HepG2 (cell line): Measurements from ENCODE around the gene PPP2R5E. TPM values are rescaled to one million over a fixed set of nuclear protein-coding genes. Genes with fewer than 3 reads are reported as not detected.

Experiments used
- ATAC-seq: fragments of 200-7000 bp; cut with Tn5 transposase; 3 replicates; pipeline ENCODE4 v1.9.1; 2020; ENCODE audit warnings: mild to moderate bottlenecking, moderate library complexity
- BruUV-seq: library from RNA; stranded (reverse); fragments of 400-500 nt; replicated peaks from 2 replicates; lab custom pipeline; 2021; lab: Mats Ljungman, UMichigan
- CTCF ChIA-PET: fragments of 300-600 bp; formaldehyde crosslinking; extraction: SDS; loops from one replicate; lab custom pipeline; 2021; ENCODE audit warnings: low total read pairs, inconsistent platforms, low intra/inter-chr PET ratio; lab: Yijun Ruan, JAX
- POLR2A ChIA-PET: fragments of 350-600 bp; sonication (Branson Sonifier 250); formaldehyde crosslinking; loops from one replicate; lab custom pipeline; 2020; ENCODE audit warnings: antibody characterized with exemption, inconsistent platforms; lab: Yijun Ruan, JAX
- DNase-seq: peaks from one replicate; pipeline ENCODE4 v3.0.0-alpha.2; 2015; ENCODE audit warnings: low spot score
- FAIRE-seq: peaks from 3 replicates; lab custom pipeline; 2011; peaks lifted over from hg19 to GRCh38; lab: Jason Lieb, UNC
- H2AFZ ChIP-seq: one replicate; pipeline ENCODE4 v1.6.1; 2011; ENCODE audit warnings: low read length, inconsistent platforms
- H3K27ac ChIP-seq: fragments of 300-600 bp; 3 replicates; pipeline ENCODE4 v1.8.0; 2011; ENCODE audit warnings: mixed run types, mild to moderate bottlenecking, mixed read lengths, low read length, inconsistent platforms; ENCODE audit not compliant: insufficient read depth; ENCODE audit errors: extremely low read length
- H3K27me3 ChIP-seq, 2 experiments: fragments of 200-600 bp in 1 of 2; 2 replicates in 1 of 2; 3 replicates in 1 of 2; pipeline versions ENCODE4 v1.6.0 to v1.8.0; 2011; ENCODE audit warnings: low read length in 2 of 2, mild to moderate bottlenecking in 2 of 2, moderate library complexity in 2 of 2, inconsistent platforms in 1 of 2; ENCODE audit not compliant: insufficient read depth in 2 of 2, control insufficient read depth in 1 of 2
- H3K36me3 ChIP-seq, 2 experiments: fragments of 200-600 bp in 1 of 2; replicated peaks in 1 of 2; 2 replicates in 1 of 2; 3 replicates in 1 of 2; pipeline versions ENCODE4 v1.5.1 to v1.8.0; 2011; ENCODE audit warnings: low read length in 2 of 2, inconsistent platforms in 1 of 2; ENCODE audit not compliant: insufficient read depth in 2 of 2, control insufficient read depth in 1 of 2
- H3K4me1 ChIP-seq: 2 replicates; pipeline ENCODE4 v1.5.1; 2012; ENCODE audit warnings: low read length, inconsistent platforms; ENCODE audit not compliant: insufficient read depth
- H3K4me2 ChIP-seq: 2 replicates; pipeline ENCODE4 v1.6.0; 2011; ENCODE audit warnings: low read depth, low read length, inconsistent platforms
- H3K4me3 ChIP-seq, 3 experiments: fragments of 200-600 bp in 1 of 3; sonication (generic), shearing (Covaris generic) in 1 of 3; replicated peaks in 1 of 3; 2 replicates each; pipeline ENCODE4 v1.5.1; 2011 to 2016; ENCODE audit warnings: low read length in 3 of 3, inconsistent platforms in 2 of 3, low read depth in 2 of 3, mild to moderate bottlenecking in 2 of 3, control low read depth in 1 of 3, mixed read lengths in 1 of 3; ENCODE audit not compliant: insufficient read depth in 1 of 3
- H3K79me2 ChIP-seq: one replicate; pipeline ENCODE4 v1.6.1; 2011; ENCODE audit warnings: low read length, inconsistent platforms; ENCODE audit not compliant: insufficient read depth
- H3K9ac ChIP-seq: 2 replicates; pipeline ENCODE4 v1.6.0; 2011; ENCODE audit warnings: mild to moderate bottlenecking, low read depth, low read length, inconsistent platforms; ENCODE audit not compliant: insufficient read depth
- H3K9me3 ChIP-seq: 2 replicates; pipeline ENCODE4 v1.5.1; 2012; ENCODE audit warnings: mild to moderate bottlenecking, low read length
- H4K20me1 ChIP-seq: 2 replicates; pipeline ENCODE4 v1.6.0; 2011; ENCODE audit warnings: inconsistent platforms, mild to moderate bottlenecking, low read length, moderate library complexity; ENCODE audit not compliant: insufficient read depth
- ERF ChIP-seq: IDR thresholded peaks from 2 replicates; pipeline ENCODE4 v1.6.1; 2018; ENCODE audit warnings: missing biosample characterization, missing genetic modification reagents
- GATA4 ChIP-seq: sonication (generic); IDR thresholded peaks from 2 replicates; pipeline ENCODE4 v1.6.1; 2016; ENCODE audit warnings: antibody characterized with exemption, low read depth, borderline replicate concordance
- KLF12 ChIP-seq: sonication (generic); formaldehyde crosslinking; IDR thresholded peaks from 2 replicates; pipeline ENCODE4 v1.4.0; 2020; ENCODE audit warnings: missing genetic modification reagents, borderline replicate concordance
- MAFK ChIP-seq, 2 experiments: IDR thresholded peaks in 1 of 2; conservative IDR thresholded peaks in 1 of 2; 2 replicates each; pipeline ENCODE4 v1.6.1; 2011; ENCODE audit warnings: improper control_type of control experiment in 2 of 2, low read length in 2 of 2
- PRPF4 ChIP-seq: fragments of 200-400 bp; formaldehyde crosslinking; IDR thresholded peaks from 2 replicates; pipeline ENCODE4 v1.6.1; 2016; ENCODE audit warnings: low read length, low read depth; ENCODE audit not compliant: poor library complexity, severe bottlenecking
- SP140L ChIP-seq: sonication (generic); formaldehyde crosslinking; IDR thresholded peaks from 2 replicates; pipeline ENCODE4 v1.4.0; 2020; ENCODE audit warnings: missing genetic modification reagents, borderline replicate concordance
- TOE1 ChIP-seq: sonication (generic); formaldehyde crosslinking; IDR thresholded peaks from 2 replicates; pipeline ENCODE4 v1.4.0; 2020; ENCODE audit warnings: mild to moderate bottlenecking, missing genetic modification reagents
- ZMYM2 ChIP-seq: sonication (generic); formaldehyde crosslinking; IDR thresholded peaks from 2 replicates; pipeline ENCODE4 v1.8.0; 2022; ENCODE audit warnings: mild to moderate bottlenecking, missing genetic modification reagents
- ZNF264 ChIP-seq: sonication (generic); formaldehyde crosslinking; IDR thresholded peaks from 2 replicates; pipeline ENCODE4 v1.4.0; 2020; ENCODE audit warnings: missing genetic modification reagents
- ZNF558 ChIP-seq: sonication (generic); formaldehyde crosslinking; IDR thresholded peaks from 2 replicates; pipeline ENCODE4 v1.9.0; 2022; ENCODE audit warnings: mild to moderate bottlenecking, missing genetic modification reagents, borderline replicate concordance
- ZNF563 ChIP-seq: sonication (generic); formaldehyde crosslinking; IDR thresholded peaks from 2 replicates; pipeline ENCODE4 v1.8.0; 2022; ENCODE audit warnings: mild to moderate bottlenecking, moderate library complexity, missing genetic modification reagents
- ZNF574 ChIP-seq: sonication (generic); formaldehyde crosslinking; IDR thresholded peaks from 2 replicates; pipeline ENCODE4 v1.4.0; 2020; ENCODE audit warnings: missing genetic modification reagents
- ZNF609 ChIP-seq: sonication (generic); formaldehyde crosslinking; IDR thresholded peaks from 2 replicates; pipeline ENCODE4 v1.4.0; 2020; ENCODE audit warnings: mild to moderate bottlenecking, missing genetic modification reagents, borderline replicate concordance
- WGBS: methylation state at CpG from one replicate; pipeline ENCODE4 v1.1.6; 2017; ENCODE audit warnings: low lambda C conversion rate; 5-methylcytosine and 5-hydroxymethylcytosine counted together
- in situ Hi-C: cut with HindIII; loops from 2 replicates; pipeline ENCODE4 v1.10.0; 2017; ENCODE audit warnings: low pct_unique_long_range_greater_than_20kb; ENCODE audit not compliant: extremely low pct_ligation_motif_present
- intact Hi-C: fragments of 100-400 bp; cut with micrococcal nuclease; formaldehyde crosslinking; loops from one replicate; pipeline ENCODE4 v1.10.0; 2022; ENCODE audit not compliant: unreplicated experiment
- polyA plus RNA-seq, 8 experiments: library from polyadenylated mRNA; depleted of rRNA in 3 of 8; stranded (reverse) in 7 of 8; unstranded in 1 of 8; fragments of >200 nt; fragmentation: Illumina TruSeq in 4 of 8; extraction: Trizol in 4 of 8; gene quantifications; 2 replicates each; pipeline versions ENCODE4 v1.2.1 to v1.2.3, GENCODE V29; 2011 to 2016; ENCODE audit warnings: low read depth in 4 of 8, missing spikeins in 1 of 8, mixed read lengths in 1 of 8; ENCODE audit not compliant: insufficient read depth in 1 of 8
- total RNA-seq, 5 experiments: library from RNA; depleted of rRNA; stranded (reverse); fragments of >200 nt; fragmentation: Illumina TruSeq; extraction: Trizol; gene quantifications; 2 replicates each; pipeline ENCODE4 v1.2.3, GENCODE V29; 2016; ENCODE audit warnings: low read depth in 1 of 5

Gene PPP2R5E
- total and polyA plus RNA-seq, 2 of the 13 experiments (the other 11 are each of a cell fraction or from before 2014, with no cell fraction given), result 8.9 to 11.0 TPM

- in situ Hi-C loops, result loop anchor here (5.0 kb wide), 1 partner anchor 152 kb away; no protein-coding TSS in a partner anchor
- peaks cover 39% of the 10 kb centered on the region for H3K4me1 ChIP-seq
- peak overlapping the region; percentile 97 for H3K9ac ChIP-seq
- no peak overlapping the region for H2AFZ ChIP-seq
- H3K36me3 ChIP-seq, result peaks cover 2 to 10% of the 10 kb centered on the region in 2 experiments; a peak in 3 of 5 replicates
- H4K20me1 ChIP-seq, result no peaks in the 10 kb centered on the region; the same call in 1 of the 2 replicates
- DNase-seq (no peak), ATAC-seq (peak; percentile 19), FAIRE-seq (no peak)
- TSS peak; percentile 96 for BruUV-seq
- ChIA-PET CTCF (interaction anchor here (2.1 kb wide), 1 partner anchor 155 kb away, joined by 10 read pairs; no protein-coding TSS in a partner anchor), POLR2A (interaction anchor here (0.7 to 2.5 kb wide), 14 partner anchors 9 to 750 kb away, joined by 3 to 19 read pairs (median 4); partner anchors contain the start of genes ESR2 and WDR89)
- H3K79me2 ChIP-seq, result peaks cover 21% of the 10 kb centered on the region
- intact Hi-C loops, result loop anchor here (1.0 to 5.0 kb wide), 5 partner anchors 72 to 183 kb away; partner anchors contain the start of genes SGPP1 and WDR89
- no peaks in the 10 kb centered on the region; a peak in 1 of 5 replicates for H3K27me3 ChIP-seq
- H3K4me3 ChIP-seq, result peak overlapping the region; percentile 87 to 91 (median 88)
- H3K4me2 ChIP-seq, result peak overlapping the region; percentile 94
- no peaks in the 10 kb centered on the region for H3K9me3 ChIP-seq
- H3K27ac ChIP-seq, result peak overlapping the region; percentile 83
- WGBS, result 2% methylated on average over 18 of the region's 22 CpGs
- TF ChIP-seq ZMYM2, result no peak
- no peak for TF ChIP-seq ERF (CRISPR knock-in tag)
- TF ChIP-seq KLF12 (CRISPR knock-in tag), result no peak
- TF ChIP-seq MAFK (conservative IDR thresholded peaks at IDR 0.05 in 1 of 2, IDR thresholded peaks at IDR 0.05 in 1 of 2; ENCODE audit: low read length in 2 of 2), result no peak
- TF ChIP-seq ZNF574 (CRISPR knock-in tag), result no peak
- no peak for TF ChIP-seq GATA4
- no peak for TF ChIP-seq ZNF264 (CRISPR knock-in tag)
- no peak for TF ChIP-seq ZNF558 (CRISPR knock-in tag)
- no peak for TF ChIP-seq ZNF563
- TF ChIP-seq SP140L (CRISPR knock-in tag), result no peak
- no peak for TF ChIP-seq PRPF4
- TF ChIP-seq TOE1 (CRISPR knock-in tag), result no peak
- TF ChIP-seq ZNF609 (CRISPR knock-in tag), result no peak
These were observed 739 bp upstream of the PPP2R5E start for GRCh38 chr14:63543826-63544406.
